Measurements from ENCODE around the gene SNX10.

Gene SNX10

DNA sequence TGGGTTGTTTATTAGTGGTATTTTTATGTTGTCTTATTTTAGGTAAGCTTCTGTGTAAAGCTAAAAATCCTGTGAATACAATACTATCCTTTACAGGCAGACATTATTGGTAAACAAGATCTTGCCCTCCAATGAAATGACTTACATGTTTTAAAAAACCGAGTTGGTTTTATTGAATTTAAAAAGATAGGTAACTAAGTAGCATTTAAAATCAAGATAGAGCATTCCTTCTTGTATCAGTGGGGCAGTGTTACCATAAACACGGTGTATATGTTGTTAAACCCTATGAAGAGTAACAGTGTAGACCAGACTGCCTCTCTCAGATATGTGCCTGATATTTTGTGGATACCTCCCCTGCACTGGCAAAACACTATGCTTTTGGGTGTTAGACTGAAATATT is 81.0 kb downstream of the SNX10 start:
- DNase-seq = peak; percentile 18

DNA sequence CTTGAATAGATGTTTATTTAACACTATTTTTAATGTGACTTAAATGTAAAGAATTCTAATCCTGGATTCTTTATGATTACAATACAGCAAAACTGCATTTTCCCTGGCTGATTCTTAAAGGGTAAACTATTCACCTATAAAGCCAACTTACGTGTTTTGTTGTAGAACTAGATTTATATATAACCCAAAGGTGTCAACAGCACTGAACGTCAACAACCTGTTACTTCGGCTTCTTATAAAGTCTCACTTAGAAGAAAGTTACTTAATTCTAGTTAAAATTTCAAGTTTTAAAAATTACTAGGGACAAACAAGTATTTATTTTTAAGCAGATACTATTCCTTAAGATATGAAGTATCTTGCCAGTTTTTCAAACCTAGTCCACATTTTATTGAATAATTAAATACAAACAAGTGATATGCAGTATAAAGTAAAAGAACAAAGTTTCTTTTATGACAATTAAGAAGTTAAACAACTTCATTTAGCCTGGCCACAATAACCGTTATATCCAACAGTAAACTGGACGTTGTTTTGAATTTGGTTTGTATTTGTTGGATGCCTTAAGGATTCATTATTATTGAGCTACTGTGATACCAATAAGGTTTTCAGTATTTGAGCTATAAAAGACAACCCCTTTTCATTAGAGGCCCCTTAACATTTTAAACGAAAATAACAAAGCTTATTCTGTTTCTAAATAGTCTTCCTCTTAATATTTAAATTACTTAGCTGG is 83.1 kb downstream of the SNX10 start:
- DNase-seq = no peak

DNA sequence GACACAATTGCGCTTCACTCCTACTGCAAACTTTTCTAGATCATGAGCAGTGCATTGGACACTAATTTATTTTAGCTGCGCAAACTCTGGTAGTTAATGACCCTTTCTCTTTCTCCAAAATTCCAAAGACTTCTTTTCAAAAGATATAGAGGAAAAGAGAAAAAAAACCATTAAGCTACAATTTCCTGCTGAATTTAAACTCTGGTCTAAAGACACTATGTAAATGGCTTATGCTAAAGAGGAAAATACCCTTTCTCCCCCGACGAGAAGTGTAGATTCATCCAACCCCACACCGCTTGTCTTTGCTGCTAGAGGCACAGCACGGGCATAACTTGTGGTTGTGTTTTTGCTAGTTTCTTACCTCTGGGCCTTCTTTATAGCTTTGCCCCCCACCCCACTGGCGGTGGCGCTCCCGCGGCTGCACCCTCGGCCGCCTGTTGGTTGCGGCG is 84.1 kb downstream of the SNX10 start:
- DNase-seq = peak; percentile 84

DNA sequence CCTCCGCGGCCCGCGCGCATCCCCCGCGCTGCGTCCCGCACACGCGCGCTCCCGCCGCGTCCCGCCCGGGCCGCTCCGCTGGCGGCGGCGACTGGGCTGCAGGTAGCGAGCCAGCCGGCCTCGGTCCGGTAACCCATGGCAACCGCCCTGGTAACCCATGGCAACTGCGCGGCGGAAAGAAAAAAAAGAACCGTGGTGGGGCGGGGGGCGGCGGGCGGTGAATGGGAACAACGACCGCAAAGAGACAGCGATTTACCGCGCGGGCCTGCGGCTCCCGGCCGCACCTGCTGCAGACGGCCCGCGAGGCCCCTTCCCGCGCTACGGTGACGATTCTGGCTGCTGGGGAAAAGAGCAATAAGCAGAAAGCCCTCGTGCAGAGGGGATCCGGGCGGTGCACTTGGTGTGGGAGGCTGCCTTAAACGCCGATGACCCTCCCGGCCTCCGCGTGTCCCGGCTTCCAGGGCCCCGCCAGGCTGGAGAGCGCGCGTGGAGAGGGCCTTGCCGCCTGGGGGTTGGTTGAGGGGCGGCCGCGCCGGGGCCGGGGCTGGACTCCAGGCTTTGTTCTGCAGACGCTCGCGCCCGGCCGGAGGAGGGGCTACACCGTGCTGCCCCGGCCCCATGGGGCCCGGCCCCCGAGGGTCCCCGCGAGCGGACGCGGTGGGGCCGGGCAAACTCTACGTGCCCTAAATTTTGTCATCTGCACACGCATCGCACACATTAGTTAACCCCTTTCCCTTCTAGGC is 84.7 kb downstream of the SNX10 start:
- peak; percentile 92 for DNase-seq

DNA sequence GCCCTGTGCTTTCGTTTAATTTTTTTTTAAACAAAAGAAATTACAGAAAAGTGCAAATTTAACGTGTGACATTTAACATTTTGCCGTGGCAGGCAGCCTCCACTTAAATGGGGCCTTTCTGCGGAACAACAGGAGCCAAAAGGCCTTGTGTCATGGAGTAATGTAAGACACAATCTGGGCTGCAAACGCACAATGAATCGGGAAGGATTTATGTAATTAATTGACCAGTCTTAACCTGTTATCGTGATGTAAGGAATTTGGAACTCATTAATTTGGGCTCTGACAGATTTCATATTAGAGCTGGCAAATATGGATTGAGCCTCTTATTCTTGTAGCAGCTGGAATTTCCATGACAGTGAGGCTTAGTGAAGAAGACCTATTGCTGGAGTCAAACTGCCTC is 86.4 kb downstream of the SNX10 start:
- no peak for DNase-seq

DNA sequence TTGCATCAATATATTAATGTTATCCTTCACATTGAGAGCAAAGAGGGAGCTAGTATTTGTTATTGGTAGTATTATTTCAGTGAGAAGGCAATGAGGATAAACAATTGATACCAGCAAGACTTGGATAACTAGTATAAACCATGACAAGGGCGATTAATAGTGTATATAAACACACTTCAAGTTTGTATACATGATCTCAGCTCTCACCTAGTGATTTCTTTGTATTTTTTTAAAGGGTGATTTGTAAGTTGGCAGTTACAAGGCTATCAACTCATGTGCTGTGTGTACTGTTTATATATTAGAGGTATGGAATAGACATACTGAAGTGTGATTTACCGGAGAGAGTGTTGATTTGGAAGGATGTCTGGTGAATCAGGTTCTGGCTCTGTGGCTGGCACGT is 88.0 kb downstream of the SNX10 start:
- no peak for DNase-seq

DNA sequence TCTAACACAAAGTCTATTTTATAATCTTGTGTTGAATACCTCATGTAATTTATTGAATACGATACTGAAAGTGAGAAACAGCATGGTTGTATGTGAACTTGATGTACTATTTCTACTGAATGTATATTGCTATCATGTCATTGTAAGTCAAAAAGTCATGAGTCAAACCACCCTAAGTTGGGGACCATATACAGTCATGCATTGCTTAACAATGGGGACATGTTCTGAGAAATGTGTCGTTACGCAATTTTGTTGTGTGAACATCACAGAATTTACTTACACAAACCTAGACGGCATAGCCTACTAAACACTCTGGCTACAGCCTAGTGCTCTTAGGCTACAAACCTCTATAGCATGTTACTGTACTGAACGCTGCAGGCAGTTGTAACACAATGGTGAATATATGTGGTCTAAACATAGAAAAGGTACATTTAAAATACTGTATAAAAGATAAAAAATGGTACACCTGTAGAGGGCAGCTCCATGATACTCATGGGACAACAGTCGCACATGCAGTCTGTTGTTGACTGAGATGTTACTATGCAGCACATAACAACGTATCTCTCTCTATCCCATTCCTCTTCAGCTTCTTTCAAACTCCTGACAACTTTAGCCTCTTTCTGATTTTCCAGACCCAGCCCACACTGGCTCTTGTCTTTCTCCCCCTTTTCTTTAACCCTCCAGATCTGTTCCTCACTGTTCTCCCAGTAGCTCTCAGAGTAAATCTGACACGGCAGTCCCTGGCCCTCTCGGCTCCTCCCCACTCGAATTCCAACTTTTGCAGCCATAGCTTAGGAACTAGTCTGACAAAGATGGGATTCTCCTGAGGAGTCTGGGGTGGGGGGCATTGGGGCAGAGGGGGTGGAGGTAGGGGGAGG is 90.1 kb downstream of the SNX10 start:
- DNase-seq = no peak

DNA sequence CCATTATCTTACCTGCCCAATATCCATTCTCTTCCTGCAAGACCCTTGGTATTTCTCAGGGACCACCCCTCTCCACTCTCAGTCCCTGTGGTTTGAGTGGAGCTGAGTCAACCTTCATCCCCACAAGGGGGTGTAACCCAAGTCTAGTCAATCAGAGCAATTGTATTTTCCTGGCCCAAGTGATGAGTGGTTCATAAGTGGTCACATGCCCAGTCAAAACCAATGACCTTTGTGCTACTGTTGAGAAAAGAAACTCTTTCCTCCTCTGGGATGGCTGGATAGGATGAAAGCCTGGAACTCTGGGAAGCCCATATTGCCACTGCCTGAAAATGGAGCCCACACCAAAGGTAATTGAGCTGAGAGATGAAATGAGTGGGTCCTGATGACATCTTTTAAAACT is 93.6 kb downstream of the SNX10 start:
- no peak for DNase-seq

DNA sequence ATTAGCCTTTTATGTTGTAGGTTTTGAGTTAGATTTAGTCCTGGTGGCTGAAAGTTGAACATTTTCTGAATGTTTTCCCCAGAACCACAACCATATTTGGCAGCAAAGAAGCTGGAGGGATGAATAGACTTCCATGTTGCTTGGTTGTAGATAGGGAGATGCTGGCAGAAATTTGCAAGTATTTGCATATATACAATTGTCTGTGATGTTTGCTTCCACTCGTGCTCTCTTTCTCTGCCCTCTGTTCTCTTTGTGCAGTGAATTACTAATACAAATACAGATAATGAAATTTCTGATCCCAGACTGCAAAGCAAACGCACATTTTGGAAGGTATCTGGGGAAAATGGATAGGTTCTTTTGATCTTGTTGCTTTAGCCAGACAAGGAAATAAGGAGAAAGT is 96.1 kb downstream of the SNX10 start:
- no peak for DNase-seq

DNA sequence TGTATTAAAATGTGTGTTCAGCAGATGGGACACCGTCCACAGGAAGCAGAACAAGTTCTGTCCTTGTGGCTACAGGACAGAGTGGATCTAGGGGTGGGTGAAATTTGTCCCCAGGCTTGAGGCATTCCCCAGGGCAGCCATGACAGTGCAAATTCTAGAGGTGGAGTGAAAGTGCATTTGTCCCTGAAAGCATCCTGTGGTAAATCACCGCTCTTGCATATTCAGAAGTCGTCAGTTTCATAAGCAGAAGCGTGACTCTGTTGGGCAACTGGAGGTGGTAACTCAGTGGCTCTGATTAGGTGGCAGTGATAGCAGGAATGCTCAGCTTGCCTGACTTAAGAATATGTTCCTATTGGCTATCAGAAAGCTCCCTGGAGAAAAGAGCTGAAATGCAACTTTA is 96.6 kb downstream of the SNX10 start:
- no peak for DNase-seq

DNA sequence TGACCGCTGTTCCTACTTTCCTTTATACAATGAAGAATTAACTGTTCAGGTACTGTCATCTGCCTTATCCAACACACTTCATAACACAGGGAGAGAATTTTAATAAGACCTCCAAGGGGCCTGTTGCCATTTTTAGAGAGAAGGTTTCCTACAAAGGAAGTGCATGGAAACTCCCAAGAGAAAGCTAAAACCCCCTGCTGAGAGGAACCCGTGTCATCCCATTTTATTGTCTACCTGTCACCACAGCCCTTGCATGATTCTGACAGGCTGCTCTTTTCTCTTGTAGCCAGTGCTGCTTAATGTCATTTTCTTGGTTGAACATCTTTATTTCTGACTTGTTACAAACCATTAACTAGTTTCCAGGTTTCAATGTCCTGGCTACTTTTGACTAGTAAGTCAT is 98.4 kb downstream of the SNX10 start:
- DNase-seq = peak; percentile 62

DNA sequence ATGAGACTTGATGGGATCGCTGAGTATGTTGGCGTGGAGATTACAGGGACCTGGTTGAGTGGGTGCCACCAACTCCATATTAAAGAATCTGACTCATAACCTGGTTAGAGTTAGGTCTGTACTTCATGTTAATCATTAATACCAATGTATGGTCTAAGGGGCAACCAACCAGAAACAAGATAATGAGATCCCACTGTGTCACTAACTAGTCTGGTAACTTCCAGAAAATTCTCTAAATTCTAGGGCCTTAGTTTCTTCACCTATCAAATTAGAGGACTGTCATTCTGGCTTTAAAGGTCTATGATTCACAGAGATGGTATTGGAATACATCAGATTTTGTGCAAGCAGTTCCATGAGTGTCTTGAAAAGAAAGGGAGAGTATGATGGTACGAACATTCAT is 102.2 kb downstream of the SNX10 start:
- no peak for DNase-seq

DNA sequence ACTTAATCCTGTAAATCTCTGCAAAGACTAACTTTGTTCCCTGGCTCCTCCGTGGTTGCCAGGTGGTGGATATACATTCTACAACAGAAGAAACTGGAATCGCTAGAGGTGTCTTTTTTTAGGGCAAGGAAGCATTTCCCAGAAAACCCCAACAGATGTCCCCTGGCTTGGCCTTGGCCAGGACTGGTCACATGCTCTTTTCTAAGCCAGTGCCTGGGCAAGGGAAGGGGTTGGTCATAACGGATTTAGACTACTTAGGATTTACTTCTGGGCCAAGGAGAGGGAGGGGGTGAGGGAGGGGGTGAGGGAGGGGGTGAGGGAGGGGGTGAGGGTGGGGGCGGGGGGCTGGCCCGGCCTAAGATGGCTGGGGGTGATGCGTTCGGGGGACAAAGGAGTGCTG is 105.7 kb downstream of the SNX10 start:
- DNase-seq = no peak

DNA sequence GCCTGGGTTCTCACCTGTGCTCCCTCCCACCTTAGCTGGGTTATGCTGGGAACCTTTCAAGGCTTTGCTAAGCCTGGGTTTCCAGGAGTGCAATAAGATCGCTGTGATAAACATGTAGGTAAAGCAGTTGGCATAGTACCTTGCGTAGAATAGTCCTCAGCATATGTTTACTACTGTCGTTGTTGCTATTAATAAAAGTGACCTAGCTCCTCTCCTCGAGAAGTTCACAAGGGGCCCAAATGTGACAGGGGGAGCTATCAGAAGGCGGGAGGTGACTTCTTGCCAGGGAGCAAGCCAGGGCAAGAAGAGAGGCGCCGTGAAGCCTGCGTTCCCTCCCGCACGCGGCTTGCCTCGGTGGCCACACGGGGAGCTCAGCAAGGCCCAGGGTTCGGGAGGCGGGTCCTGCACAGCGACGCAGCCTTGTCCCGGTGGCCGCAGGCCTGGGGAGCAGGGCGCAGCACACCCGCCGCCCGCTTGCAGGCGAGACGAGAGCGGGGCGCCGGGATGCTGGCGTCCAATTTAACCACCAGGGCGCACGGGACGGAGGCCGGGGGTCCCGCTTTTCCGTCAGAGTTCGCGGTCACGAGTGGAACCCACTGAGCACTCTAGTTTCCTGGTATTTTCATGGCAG is 106.2 kb downstream of the SNX10 start:
- peak; percentile 76 for DNase-seq

DNA sequence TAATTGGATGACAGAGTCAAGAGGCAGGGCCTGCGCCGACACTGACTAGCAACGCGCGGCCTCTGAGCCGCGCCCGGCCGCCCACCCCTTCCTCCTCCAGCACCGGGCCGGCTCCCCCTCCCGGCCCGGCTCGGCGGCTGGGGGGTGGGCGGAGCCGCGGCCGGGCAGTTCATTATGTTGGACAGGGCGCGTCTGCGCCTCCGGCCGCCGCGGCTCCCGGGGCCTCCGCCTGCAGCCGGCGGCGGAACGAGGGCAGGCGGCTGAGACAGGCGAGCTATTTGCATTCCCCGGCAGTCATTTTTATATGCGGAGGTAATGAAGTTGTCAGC is 106.7 kb downstream of the SNX10 start:
- DNase-seq = peak; percentile 90

DNA sequence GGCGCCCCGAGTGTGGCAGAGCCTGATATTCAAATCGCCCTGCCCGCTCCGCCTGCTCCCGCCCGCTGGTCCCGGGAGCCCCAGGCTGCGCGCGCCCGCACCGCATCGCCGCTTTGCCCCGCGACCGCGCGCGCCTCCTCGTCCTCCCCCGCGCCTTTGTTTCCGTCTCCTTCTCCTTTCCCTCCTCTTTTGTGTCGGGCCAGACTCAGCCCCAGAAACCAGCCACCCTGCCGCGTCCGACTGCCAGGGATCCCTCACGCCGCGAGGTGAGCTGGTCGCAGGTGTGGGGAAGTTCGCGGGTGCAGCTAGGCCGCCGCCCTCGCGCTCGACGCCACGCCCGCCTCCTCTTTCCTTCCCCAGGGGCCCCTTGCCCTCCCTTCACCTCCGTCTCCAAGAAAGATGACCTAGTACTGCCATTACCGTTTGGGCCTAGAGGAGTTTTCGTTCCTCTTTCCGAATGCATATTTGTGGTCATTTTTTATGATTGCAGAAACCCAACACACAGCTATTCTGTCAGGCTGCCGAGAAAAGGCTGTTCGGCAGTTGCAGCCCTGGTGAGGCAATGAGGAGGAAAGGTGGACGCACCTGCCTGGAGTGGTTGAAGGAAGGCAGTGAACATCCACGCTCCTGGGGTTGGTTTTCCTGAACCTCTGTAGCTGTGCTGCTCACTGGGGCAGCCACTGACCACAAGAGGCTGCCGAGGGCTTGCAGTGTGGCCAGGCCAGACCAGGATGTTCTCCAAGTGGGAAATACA is 107.3 kb downstream of the SNX10 start:
- peak; percentile 90 for DNase-seq

DNA sequence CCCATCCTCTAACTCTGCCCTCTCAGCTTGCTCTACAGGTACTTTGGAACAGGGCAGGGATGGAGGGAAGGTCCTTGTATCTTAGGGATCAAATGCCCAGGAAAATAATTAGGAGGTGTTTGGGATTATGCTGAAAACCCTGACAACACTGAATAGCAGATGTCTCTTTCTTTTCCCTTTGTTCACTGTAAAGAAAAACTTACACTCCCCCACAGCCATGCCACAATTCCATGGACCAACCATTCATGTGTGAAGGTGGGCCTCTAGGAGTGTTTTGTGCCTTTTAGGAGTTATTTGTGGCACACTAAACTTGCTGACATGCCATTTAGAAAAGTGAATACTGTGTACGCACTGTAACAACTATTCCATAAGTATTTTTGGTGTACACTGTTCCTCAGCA is 108.1 kb downstream of the SNX10 start:
- DNase-seq = peak; percentile 63

DNA sequence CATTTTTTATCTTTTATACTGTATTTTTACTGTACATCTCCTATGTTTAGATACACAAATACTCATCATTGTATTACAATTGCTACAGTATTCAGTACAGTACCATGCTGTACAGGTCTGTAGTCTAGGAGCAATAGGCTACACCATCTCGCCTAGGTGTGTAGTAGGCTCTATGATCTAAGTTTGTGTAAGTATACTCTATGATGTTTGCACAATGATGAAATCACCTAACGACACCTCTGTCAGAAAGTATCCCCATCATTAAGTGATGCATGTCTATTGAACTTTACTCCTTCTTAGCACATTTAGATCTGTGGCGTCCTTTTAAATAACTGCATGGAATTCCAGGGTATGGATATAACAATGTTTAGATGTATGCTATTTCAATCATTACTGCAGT is 112.0 kb downstream of the SNX10 start:
- no peak for DNase-seq

DNA sequence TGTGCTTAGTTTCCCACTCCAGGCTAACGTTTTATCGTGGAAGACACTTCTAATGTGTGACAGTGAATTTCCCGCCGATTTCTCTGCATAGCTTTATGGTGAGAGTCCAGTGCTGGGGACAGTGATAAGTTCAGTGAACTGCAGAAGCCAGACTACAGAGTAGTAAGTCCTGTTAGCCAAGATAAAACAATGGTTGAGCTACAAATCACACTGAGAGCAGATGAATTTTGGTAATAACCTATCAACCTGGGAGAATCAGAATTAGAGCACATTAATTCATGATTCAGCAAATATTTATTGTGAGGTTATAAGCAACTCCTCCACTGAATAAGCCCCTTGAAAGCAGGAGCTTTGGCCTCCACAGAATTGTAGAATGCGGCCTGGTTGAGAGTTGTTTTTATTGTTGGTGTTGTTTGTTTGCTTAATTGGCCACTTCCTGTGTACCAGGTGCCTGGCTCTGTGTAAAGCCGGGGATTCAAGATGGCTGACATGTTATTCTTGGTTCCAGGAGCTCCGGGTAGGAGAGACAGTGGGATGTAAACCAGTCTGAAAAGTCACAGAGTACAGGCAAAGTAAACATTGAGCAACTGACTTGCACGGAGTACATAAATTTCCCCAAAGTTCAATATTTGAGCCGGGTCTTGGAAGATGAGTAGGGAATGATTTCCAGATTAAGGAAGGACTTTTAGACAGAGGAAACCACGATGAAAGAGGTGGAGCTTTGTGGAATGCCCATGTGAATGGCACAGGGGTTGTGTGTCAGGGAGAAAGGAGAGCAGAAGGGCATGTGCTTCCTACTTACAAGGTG is 112.7 kb downstream of the SNX10 start:
- no peak for DNase-seq

DNA sequence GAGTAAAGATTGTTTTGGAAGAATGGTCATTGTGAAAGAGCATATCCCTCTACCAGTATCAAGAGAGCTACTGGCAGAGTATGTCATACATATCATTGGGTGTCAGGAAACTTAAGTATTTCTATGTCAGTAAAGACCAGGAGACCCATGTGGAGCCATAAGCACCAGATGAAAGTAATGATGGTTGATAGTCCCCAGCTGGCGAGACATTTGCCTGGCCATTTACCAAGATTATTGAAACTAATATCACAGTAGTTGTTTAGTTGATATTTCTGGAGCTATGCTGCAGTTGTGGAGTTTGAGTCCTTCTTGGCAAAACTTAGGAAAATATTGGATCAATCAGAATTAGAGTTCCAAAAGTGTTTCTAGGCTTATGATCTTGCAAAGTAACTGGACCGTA is 114.8 kb downstream of the SNX10 start:
- DNase-seq = no peak

DNA sequence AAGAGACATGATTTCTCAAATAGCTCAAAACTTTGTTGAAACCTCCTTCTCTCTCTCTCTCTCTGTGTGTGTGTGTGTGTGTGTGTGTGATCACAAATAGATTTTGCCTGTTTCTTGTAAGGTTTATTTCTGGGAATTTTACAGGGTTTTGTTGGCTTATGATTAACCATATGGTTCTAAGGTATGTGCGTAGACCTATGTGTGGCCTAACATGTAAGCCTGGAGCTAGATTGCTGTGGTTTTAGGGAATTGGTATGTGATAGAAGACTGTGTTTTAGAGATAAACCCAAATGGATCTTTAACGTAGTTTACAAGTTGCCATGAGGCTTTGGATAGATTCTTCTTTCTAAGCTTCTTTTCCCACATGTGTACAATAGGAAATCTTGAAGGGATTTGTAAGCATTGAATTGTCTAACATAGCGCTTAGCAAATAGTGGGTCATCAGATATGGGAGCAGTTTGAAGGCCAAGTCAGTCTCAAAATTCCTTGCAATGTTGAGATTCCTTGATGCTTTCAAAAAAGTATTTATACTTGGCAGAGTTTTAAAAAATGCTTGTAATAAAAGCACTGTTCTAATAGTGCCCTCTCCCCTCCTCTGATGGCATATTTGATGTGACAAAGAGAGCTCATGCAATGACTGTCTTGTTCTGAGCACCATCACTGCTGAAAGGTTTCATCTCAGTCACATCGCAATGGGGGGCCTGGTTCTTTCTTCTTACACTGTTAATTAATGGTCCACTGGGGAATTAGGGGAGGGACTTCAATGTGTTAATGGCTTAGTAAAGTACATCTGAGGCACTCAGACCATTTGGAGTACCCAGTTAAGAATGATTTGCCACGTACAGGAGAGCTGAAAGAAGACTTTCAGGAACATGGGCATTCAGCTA is 118.2 kb downstream of the SNX10 start:
- no peak for DNase-seq
